ENCODE results near the gene HSF5. TPM values are rescaled to one million over a fixed set of nuclear protein-coding genes. Genes with fewer than 3 reads are reported as not detected.
A peak's percentile ranks its signal among the peaks of the same experiment; 100 is the strongest.
"Not testable (repeated sequence)": the region's sequence is repeated elsewhere in the genome, so short reads cannot be mapped to it uniquely, and the experiment has no call there.

HSF5 gene
- total RNA-seq, 1 experiment from 2014 or later = not detected

DNA sequence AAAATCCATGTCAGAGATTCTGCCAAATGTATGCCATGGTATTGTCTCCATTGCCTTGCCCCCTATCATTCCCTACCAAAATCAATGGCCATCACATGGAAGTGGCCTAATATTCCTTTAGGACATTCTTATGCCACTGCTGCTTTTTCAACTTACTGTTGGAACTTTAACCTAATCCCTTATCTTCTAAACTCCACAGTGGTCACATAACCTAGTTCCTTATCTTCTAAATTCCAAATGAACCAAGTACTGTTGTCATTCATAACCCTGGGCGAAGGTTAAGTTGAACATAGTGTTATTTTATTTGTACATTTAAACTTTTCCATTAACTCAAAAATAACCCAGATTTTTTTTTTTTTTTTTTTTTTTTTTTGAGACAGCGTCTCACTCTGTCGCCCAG is 3.6 kb downstream of the HSF5 start:
- DNase-seq (ENCODE audit: extremely low read depth, low read depth) = no peak

- DNase-seq (ENCODE audit: extremely low read depth, low read depth) = not testable (repeated sequence)
Measured at GRCh38 chr17:58481798-58482197, 6.4 kb downstream of the HSF5 start.

GRCh38 chr17:58480090-58480489 is 8.1 kb downstream of the HSF5 start:
- DNase-seq (ENCODE audit: extremely low read depth, low read depth) = no peak

GRCh38 chr17:58476812-58477211 is 11.4 kb downstream of the HSF5 start:
- no peak for DNase-seq (ENCODE audit: extremely low read depth, low read depth)

DNA sequence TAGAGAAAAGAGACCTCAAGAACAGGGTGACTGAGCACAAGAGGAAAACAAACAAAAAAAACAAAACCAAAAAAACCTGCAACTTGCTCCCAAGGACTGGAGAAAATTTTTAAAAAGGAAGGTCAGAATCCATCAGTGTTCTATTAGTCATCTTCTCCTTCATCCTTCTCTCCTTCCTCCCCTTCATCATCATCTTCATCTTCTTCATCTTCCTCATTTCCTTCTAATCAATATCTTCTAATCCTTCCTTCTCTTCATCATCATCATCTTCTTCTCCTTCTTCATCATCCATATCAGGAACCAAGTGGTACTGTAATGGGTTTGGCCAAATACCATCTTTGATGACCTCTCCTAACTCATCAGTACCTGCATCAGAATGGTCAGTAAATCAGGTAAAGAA is 12.2 kb downstream of the HSF5 start:
- no peak for DNase-seq (ENCODE audit: extremely low read depth, low read depth)

- DNase-seq (ENCODE audit: extremely low read depth, low read depth) = no peak
Measured at GRCh38 chr17:58470356-58470755, 17.9 kb downstream of the HSF5 start.

DNA sequence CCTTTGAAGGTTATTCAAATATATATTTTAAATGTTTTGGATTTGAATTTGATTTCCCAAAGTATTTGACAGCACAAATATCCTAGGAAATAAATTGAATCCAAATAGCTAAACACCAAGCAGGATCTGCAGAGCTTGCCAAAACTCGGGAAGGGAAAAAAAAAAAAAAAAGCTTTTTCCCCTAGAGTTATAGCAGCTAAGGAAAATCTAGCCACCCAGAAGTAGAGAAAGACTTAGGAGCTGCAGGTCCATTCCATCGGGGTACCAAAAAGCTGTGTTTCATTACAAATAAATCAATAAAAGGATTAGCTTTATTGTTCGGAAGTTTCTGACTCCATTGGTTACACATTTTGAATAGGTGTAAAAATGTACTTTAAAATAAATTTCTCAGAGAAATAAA is 19.3 kb downstream of the HSF5 start:
- DNase-seq (ENCODE audit: extremely low read depth, low read depth) = no peak

GRCh38 chr17:58455491-58455890 is 32.7 kb downstream of the HSF5 start:
- DNase-seq (ENCODE audit: extremely low read depth, low read depth) = no peak

DNA sequence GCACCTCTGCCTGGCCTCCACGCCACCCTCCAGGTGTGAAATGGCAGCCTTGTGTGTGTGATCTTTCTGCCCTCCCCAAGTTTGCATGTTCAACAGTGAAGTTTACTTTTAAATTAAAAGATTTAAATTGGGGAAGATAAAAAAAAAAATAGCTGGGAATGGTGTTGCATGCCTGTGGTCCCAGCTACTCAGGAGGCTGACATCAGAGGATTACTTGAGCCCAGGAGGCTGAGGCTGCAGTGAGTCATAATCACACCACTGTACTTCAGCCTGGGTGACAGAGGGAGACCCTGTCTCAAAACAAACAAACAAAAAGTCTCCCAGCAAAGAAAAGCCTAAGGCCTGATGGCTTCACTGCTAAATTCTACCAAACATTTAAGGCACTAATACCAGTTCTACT is 35.5 kb downstream of the HSF5 start:
- DNase-seq (ENCODE audit: extremely low read depth, low read depth) = no peak

- peak; percentile 78 for DNase-seq (ENCODE audit: extremely low read depth, low read depth)
Measured at GRCh38 chr17:58447039-58447975, 40.9 kb downstream of the HSF5 start.

GRCh38 chr17:58446086-58446485 is 42.1 kb downstream of the HSF5 start:
- DNase-seq (ENCODE audit: extremely low read depth, low read depth) = no peak

- DNase-seq (ENCODE audit: extremely low read depth, low read depth) = no peak
Measured at GRCh38 chr17:58436805-58437239, 51.4 kb downstream of the HSF5 start.

DNA sequence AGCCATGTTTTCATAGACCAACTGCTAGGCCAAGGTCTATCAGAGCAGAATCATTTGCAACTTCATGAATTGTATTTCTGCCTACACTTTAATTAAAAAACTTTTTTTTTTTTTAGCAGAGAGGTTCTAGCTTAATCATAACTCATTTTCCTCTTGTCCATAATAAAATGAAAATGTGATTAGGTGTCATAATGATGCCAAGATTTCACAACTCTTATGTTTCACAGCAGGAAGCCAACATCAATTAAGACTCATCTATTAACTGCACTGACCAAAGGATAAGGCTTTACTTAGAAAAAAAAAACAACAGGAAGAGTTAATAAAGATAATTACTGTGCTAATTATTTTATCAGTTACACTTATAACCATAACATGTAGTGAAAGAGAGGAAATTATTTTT is 52.0 kb downstream of the HSF5 start:
- DNase-seq (ENCODE audit: extremely low read depth, low read depth) = no peak

GRCh38 chr17:58432806-58433573 is 55.2 kb downstream of the HSF5 start:
- no peak for DNase-seq (ENCODE audit: extremely low read depth, low read depth)

DNA sequence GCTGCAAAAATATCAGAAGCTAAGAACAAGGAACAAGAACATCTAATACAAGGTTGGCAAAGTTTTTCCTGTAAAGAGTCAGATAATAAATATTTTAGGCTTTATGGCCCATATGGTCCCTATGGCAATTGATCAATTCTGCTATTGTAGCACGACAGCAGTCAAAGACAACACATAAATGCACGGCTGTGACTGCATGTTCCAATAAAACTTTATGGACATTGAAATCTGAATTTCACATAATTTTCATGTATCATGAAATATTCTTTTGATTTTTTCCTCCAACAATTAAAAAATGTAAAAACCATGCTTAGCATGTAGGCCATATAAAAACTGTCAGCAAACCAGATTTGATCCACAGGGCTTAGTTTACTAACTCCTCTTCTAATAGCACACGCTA is 60.4 kb downstream of the HSF5 start:
- DNase-seq (ENCODE audit: extremely low read depth, low read depth) = no peak

DNA sequence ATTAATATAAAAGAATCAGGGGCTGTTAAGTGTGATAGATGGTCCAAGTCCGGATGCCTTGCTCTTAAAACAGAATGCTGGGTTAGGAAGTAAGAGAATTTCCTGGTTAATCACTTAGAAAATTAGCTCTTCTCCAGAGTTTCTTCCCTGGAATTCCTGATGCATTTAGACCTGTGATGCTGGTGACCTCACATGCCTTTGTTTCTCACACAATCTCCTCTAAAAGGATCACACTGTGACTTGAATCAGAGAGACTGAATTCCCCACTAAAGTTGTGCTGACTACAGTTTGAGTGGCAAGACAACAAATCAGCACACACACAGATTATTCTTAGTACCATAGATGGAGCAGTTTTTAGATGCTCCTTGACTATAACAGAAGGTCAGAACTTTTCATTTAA is 66.5 kb downstream of the HSF5 start:
- DNase-seq (ENCODE audit: extremely low read depth, low read depth) = no peak

GRCh38 chr17:58420827-58421226 is 67.4 kb downstream of the HSF5 start:
- no peak for DNase-seq (ENCODE audit: extremely low read depth, low read depth)

GRCh38 chr17:58417300-58418092 is 70.7 kb downstream of the HSF5 start, which contains the start of gene RNF43:
Gene RNF43 (minus strand): TSS chr17:58417534. CDS start chr17:58415577, 1,957 bp downstream.
- DNase-seq (ENCODE audit: extremely low read depth, low read depth) = peak; percentile 83

GRCh38 chr17:58416937-58417299 is 71.3 kb downstream of the HSF5 start:
- DNase-seq (ENCODE audit: extremely low read depth, low read depth) = no peak

DNA sequence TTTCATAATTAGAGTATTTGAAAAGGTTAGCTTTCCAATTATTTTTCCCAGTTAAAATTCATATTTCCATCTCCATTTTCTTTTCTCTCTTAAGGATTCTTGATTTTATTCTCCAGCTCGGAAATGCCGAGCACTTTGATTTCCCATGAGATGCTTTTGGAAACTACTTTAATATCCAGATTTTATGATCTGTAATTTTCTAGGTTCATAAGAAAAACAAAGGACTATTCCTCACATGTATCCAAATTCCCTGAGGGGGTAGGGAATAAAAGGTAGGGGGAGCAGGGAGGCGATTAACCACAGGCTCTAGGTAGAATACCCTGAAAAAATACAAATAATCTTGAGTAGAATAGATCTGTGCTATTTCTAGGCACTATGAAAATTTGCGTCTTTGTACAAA is 71.8 kb downstream of the HSF5 start:
- DNase-seq (ENCODE audit: extremely low read depth, low read depth) = no peak
